Brain microvascular endothelial cell (primary cell): Measurements from ENCODE around the gene TEKT1.
"Not testable (repeated sequence)": the region's sequence is repeated elsewhere in the genome, so short reads cannot be mapped to it uniquely, and the experiment has no call there.

Experiments used
- DNase-seq: peaks from one replicate; pipeline ENCODE4 v3.0.0-alpha.2; 2020
- H3K27ac ChIP-seq: fragments of 250-450 bp; sonication (Bioruptor Pico); 2 replicates; pipeline ENCODE4 v1.5.1; 2020; ENCODE audit warnings: mild to moderate bottlenecking, moderate library complexity
- H3K27me3 ChIP-seq: fragments of 250-450 bp; sonication (Bioruptor Pico); replicated peaks from 2 replicates; pipeline ENCODE4 v1.5.1; 2020; ENCODE audit warnings: mild to moderate bottlenecking
- H3K36me3 ChIP-seq: fragments of 250-450 bp; sonication (Bioruptor Pico); replicated peaks from 2 replicates; pipeline ENCODE4 v1.5.1; 2020; ENCODE audit warnings: mild to moderate bottlenecking
- H3K4me3 ChIP-seq: 2 replicates; pipeline ENCODE4 v1.5.1; 2011; ENCODE audit warnings: low read depth, mild to moderate bottlenecking, control low read depth, low read length, moderate library complexity
- in situ Hi-C: cut with HindIII; loops from 2 replicates; pipeline ENCODE4 v1.10.0; 2017; ENCODE audit warnings: low sequenced_read_pairs, low pct_ligation_motif_present
- TF ChIP-seq, protein P1 (sequence below): IDR thresholded peaks from 2 replicates; pipeline ENCODE4 v1.5.1; 2011; ENCODE audit warnings: low read depth, mild to moderate bottlenecking, moderate library complexity, low read length, control low read depth, inconsistent platforms; ENCODE audit errors: missing control alignments

The TEKT1 gene

DNA sequence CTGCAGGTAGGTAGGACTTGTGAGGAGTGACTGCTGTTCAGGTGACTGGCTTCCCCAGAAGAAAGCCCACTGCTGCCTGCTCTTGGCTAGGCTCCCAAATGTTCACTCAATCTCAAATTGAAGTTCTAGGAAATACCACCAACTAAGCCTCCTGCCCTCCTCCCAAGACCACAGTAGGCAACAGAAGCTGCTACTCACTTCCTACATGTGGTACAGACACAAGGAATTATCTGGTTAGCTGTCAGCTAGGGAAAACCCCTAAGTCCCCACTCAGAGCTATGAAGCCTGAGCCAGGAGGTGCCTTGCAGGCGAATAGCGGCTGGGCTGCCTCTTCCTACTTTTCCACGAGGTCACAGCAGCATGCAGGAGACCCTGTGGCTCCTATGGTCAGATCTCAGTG lies 50.6 kb downstream of the TEKT1 start:
- in situ Hi-C loops, result no loop called here
- DNase-seq, result no peak

DNA sequence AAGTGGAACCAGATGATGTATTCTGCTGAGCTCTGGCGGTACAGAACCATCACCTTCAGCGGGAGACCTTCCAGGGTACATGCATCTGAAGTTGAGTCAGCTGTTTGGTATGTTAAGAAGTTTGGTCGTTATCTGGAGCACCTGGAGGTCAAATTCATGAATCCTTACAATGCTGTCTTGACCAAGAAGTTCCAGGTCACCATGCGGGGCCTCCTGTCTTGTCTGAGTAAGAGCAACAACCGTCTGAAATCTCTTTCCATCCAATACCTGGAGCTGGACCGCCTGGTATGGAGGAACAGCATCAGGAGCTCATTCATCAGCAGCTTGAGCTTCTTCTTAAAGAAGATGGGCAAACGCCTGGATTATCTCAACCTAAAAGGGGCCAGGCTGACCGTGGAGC lies 51.5 kb downstream of the TEKT1 start:
- no peak for DNase-seq
- H3K27ac ChIP-seq, result no peak overlapping the region
- H3K27me3 ChIP-seq, result peaks cover 21% of the 10 kb centered on the region
- H3K4me3 ChIP-seq, result no peak overlapping the region
- TF ChIP-seq, protein P1, sequence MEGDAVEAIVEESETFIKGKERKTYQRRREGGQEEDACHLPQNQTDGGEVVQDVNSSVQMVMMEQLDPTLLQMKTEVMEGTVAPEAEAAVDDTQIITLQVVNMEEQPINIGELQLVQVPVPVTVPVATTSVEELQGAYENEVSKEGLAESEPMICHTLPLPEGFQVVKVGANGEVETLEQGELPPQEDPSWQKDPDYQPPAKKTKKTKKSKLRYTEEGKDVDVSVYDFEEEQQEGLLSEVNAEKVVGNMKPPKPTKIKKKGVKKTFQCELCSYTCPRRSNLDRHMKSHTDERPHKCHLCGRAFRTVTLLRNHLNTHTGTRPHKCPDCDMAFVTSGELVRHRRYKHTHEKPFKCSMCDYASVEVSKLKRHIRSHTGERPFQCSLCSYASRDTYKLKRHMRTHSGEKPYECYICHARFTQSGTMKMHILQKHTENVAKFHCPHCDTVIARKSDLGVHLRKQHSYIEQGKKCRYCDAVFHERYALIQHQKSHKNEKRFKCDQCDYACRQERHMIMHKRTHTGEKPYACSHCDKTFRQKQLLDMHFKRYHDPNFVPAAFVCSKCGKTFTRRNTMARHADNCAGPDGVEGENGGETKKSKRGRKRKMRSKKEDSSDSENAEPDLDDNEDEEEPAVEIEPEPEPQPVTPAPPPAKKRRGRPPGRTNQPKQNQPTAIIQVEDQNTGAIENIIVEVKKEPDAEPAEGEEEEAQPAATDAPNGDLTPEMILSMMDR, result no peak
- in situ Hi-C loops, result no loop called here
- no peaks in the 10 kb centered on the region for H3K36me3 ChIP-seq

More for the DNA sequence above, 50.6 kb downstream of the TEKT1 start:
- H3K27ac ChIP-seq, result no peak overlapping the region
- peaks cover 13% of the 10 kb centered on the region for H3K27me3 ChIP-seq
- H3K4me3 ChIP-seq, result no peak overlapping the region
- no peaks in the 10 kb centered on the region for H3K36me3 ChIP-seq
- TF ChIP-seq, protein P1, result no peak

DNA sequence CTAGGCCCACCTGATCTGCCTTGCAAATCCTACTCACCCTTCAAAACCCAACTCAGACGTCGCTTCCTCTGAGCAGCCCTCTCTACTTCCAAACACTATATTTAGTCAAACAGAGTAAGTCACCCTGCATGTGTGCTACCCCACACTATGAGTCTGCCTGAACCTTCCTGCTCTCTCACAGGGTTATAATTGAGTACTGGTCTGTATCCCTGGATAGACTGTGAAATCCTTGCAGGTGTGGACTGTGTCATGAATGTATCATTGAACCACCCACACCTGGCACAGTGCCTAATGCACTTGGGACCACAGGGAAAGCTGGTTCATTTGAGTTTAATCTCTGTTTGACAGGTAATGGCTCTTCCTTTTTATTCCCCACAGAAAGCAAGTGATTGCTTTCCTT lies 52.1 kb downstream of the TEKT1 start:
- TF ChIP-seq, protein P1, result no peak
- Histone ChIP-seq H3K4me3 (no peak overlapping the region), H3K27me3 (peaks cover 21% of the 10 kb centered on the region), H3K27ac (no peak overlapping the region), H3K36me3 (no peaks in the 10 kb centered on the region)
- no peak for DNase-seq
- in situ Hi-C loops, result no loop called here

DNA sequence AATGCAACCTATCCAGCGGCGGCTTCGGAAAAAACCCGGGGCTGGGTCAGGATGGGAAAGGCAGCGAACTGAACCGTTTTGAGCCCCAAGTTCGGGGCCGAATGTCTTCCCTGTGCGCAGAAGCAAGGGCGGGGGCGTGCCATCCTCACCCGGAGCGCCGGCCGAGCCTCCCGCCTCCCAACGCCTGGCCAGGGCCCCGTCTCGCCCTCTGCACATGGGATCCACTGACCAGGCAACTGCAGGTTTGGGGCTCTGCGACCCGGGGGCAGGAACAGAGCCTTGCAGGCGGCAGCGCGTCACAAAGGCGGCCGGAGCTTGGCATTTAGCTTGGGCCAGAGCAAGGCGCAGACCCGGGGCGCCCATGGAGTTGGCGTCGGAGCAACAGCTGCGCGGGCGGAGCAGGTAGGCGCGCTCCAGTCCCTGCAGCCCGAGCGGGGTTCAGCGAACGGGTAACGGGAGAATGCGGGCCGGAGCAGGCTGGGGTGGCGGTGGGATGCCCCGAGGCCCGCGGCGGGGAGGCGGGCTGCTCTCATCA lies 55.6 kb downstream of the TEKT1 start, which contains the start of gene FBXO39:
Gene FBXO39 (plus strand): TSS at position 345 of the 535 bp plus-strand sequence. CDS start 3,654 bp downstream, outside the sequence.
- Histone ChIP-seq H3K27me3 (peaks cover 19% of the 10 kb centered on the region), H3K4me3 (no peak within 1 kb of the TSS), H3K36me3 (no peaks in the 10 kb centered on the region), H3K27ac (no peak within 1 kb of the TSS)
- in situ Hi-C loops, result no loop called here
- TF ChIP-seq, protein P1, result no peak
- no peak for DNase-seq

DNA sequence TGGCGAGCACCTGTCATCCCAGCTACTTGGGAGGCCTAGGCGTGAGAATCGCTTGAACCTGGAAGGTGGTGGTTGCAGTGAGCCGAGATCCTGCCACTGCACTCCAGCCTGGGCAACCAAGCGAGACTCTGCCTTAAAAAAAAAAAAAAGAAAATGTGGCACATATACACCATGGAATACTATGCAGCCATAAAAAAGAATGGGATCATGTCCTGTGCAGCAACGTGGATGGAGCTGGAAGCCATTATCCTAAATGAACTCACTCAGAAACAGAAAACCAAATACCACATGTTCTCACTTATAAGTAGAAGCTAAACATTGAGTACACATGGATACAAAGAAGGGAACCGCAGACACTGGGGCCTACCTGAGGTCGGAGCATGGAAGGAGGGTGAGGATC lies 56.6 kb downstream of the TEKT1 start:
- H3K4me3 ChIP-seq, H3K27ac ChIP-seq, DNase-seq, H3K36me3 ChIP-seq, in situ Hi-C loops: not testable (repeated sequence)
- H3K27me3 ChIP-seq, result peaks cover 19% of the 10 kb centered on the region

DNA sequence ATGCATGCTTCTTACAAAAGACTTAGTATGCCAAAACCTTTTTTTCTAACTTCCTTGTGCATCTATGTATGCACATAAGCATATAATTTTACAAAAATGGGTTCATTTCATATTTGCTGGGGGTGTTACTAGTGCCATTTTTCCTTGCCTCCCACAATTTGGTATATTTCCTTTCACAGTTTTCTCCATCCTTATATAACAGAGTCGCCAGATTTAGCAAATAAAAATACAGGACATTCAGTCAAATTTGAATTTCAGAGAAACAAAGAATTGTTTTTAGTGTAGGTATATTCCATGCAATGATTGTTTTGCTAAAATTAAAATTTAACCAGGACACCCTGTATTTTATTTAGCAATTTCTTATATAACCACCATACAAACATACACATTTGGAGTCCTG lies 59.5 kb downstream of the TEKT1 start:
- H3K4me3 ChIP-seq, result no peak overlapping the region
- no peak overlapping the region for H3K27ac ChIP-seq
- TF ChIP-seq, protein P1, result no peak
- no peaks in the 10 kb centered on the region for H3K36me3 ChIP-seq
- H3K27me3 ChIP-seq, result peaks cover 18% of the 10 kb centered on the region
- in situ Hi-C loops, result no loop called here
- no peak for DNase-seq
